HuH-7 (cell line): ENCODE measurements around the gene CALCOCO2.
"Not testable (repeated sequence)": the region's sequence is repeated elsewhere in the genome, so short reads cannot be mapped to it uniquely, and the experiment has no call there.

Experiments
- DNase-seq: peaks from one replicate; pipeline ENCODE4 v3.0.0; 2011; ENCODE audit warnings: low spot score

Gene CALCOCO2, protein sequence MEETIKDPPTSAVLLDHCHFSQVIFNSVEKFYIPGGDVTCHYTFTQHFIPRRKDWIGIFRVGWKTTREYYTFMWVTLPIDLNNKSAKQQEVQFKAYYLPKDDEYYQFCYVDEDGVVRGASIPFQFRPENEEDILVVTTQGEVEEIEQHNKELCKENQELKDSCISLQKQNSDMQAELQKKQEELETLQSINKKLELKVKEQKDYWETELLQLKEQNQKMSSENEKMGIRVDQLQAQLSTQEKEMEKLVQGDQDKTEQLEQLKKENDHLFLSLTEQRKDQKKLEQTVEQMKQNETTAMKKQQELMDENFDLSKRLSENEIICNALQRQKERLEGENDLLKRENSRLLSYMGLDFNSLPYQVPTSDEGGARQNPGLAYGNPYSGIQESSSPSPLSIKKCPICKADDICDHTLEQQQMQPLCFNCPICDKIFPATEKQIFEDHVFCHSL

GRCh38 chr17:48830840-48831548, at the start of gene CALCOCO2:
Gene CALCOCO2 (plus strand): TSS chr17:48831035. CDS start chr17:48841708, 10,673 bp downstream.
- peak; percentile 86 for DNase-seq

DNA sequence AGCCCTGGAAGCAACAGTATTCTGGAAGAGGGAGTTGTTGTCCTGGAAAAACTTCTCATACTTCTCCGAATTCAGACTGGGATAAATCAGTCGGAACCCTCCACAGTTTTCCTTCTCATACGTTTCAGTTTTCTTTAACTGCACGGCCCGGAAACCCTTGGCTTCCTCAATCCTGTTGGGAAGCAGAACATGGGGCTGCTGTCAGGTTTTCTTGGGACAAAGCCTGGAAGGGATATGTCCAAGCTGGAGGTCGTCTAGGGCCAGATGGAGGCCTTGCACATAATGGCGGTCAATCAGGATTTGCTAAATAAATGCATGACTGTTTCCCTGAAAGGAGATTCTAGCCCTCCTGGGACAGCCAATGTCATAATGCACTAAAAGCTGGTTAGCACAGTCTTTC, 43.0 kb upstream of the CALCOCO2 start:
- no peak for DNase-seq

GRCh38 chr17:48790607-48791127, 40.2 kb upstream of the CALCOCO2 start:
- no peak for DNase-seq

- DNase-seq, result peak; percentile 77
Measured at GRCh38 chr17:48791128-48792032, 39.5 kb upstream of the CALCOCO2 start.

DNA sequence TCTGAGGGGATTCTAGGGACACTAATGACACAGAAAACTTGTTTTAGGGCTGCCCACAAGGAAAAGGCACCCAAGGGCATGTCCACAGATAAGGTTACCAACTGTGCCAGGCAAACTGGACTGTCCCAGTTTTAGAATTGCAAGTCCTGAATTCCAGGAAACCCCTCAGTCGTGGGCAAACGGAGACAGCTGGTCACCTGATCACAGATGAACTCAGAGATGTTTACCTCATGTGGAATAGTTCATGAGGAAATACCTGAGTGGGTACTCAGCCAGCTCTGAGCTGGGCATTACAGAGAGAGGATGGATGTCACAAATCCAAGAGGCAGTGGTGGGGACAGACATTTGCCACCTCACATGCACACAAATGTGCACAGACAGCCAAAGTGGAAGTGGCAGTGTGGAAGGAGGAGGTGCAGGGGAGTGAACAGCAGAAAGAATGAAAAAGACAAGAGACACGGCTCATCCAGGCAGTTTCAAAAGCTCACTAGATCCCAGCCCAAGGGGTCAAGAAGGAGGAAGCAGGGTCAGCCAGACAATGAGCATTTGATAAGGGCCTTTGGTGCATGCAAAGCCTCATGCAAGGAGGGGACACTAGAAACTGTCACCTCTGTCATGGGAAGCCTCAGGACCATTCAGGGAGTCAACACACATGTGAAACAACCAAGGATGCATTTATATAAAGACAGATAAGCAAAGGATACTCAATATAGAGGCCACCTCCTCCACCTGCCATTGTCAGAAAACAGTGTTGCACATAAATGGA, 38.6 kb upstream of the CALCOCO2 start:
- DNase-seq, result no peak

DNA sequence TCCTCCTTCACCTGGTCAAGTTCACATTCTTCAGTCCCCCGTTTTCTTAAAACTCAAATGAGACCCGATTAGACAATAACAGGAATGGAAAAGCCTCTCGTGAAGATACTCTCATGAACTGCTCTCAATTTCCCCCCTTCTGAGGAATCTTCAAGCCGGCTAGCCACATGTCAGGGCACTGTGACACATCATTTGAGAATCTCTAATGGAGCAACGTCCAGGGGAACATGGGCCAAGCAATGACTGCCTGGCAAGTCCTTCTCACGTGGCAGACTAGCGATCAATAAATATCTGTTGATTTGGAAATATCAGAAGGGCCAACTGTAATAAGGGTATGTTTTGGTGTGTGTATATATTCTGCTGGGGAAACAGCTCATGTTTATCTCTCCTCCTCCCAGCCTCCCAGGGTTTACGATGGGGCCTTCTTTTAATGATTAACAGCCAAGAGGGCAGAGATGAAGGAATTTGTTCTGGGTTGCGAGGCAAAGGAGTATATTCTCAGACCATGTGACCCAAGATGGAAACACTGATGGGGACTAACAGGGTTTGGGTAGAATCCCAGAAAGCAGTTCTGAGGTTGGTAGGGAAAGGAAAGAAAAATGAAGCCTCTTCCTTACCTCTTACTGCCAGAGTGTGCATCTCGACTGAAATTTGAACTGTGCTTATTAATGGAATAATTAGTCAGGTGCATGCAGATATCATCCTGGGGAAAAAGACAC, 35.2 kb upstream of the CALCOCO2 start:
- DNase-seq, result peak; percentile 79

GRCh38 chr17:48796163-48796522, 34.7 kb upstream of the CALCOCO2 start:
- DNase-seq, result not testable (repeated sequence)

DNA sequence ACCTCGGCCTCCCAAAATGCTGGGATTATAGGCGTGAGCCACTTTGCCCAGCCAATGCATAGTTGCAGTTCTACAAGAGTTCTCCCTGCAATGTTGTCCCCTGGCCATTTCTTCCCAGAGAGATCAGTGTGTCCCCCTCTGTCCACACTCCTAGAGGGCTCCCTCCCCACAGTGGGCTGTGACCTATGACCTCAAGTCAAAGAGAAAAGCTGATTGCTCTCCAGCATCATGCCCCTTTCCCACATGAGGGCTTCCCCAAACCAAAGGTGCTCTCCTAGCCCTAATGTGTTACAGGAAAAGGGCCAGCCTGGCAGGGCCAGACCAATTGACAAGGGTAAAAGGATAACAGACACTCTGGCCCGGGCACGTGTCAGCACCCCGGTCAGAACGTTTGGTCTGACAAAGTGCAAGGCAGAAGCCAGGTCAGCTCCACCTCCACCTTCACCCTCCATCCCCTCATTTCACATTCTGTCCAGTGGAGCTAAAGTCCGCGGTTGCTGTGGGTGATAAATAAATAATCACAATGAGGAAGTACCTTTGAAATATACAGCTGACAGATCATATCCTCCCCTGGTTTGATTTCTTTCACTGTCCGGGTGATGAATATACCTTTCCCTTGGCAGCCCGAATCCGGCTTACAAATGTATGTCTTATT, 31.6 kb upstream of the CALCOCO2 start:
- DNase-seq, result no peak

DNA sequence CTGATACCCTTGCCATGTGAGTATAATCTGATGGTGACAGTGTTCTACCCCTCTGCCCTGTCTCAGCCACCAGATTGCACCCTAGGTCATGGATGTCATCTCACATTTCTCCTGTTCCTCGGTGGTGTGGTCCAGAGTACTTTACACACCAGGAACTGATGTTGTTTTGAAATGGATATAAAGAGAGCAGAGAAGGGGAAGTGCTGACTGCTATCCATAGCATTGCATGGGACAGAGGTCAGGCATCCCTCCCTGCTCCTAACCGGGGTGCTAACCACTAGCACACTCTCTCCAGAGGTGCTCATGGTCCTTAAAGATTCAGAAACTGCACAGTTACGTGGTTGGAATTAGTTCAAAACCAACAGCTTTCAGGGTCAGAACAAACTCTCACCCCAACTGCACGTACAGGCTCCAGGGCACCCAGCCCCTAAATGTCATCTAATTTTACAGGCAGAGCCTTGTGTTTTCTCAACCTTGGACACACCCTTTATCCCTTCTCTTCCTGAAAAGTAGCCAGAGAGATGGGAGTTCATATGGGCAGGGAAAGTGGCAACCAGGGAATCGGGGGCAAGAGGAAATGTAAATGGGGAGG, 30.1 kb upstream of the CALCOCO2 start:
- no peak for DNase-seq

DNA sequence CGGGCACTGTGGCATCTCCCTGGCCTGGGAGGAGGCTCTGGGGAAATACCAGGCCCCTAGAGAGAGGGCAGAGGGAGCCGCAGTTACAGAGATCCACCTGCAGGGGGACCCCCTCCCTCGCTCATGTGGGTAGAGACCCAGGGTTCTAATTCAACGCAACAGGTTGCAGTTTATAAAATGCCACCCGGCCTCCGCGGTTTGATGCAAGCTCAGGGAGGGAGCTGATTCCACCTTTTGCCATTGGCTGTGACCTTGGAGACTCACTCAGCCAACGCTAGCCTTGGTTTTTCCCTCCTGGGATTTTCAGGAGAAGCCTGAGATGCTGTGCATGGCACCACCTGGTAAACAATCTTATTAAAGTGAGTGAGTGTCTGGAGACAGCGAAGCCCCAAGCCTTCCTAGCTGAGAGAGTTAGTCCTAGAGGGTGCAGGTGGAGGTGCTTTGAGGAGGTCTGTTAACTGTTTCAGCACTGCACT, 25.9 kb upstream of the CALCOCO2 start:
- DNase-seq, result peak; percentile 84

GRCh38 chr17:48809182-48809581, 21.7 kb upstream of the CALCOCO2 start:
- DNase-seq, result no peak

GRCh38 chr17:48812001-48812400, 18.8 kb upstream of the CALCOCO2 start:
- no peak for DNase-seq

DNA sequence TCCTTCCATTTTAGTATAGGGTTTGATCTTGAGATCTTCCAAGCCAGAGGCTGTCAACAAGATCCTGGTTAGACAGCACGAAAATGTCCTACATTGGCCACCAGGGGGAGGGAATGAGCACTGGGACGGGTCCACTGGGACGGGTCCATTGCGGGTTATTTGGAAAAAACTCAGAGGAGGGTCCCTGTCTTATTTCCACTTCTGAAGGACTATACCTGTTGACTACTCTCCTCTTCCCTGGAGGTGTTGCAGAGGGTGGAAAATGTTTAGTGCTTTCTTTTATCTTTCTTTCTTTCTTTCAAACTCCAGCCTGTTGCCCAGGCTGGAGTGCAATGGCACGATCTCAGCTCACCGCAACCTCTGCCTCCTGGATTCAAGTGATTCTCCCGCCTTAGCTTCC, 16.3 kb upstream of the CALCOCO2 start:
- DNase-seq, result peak; percentile 92

DNA sequence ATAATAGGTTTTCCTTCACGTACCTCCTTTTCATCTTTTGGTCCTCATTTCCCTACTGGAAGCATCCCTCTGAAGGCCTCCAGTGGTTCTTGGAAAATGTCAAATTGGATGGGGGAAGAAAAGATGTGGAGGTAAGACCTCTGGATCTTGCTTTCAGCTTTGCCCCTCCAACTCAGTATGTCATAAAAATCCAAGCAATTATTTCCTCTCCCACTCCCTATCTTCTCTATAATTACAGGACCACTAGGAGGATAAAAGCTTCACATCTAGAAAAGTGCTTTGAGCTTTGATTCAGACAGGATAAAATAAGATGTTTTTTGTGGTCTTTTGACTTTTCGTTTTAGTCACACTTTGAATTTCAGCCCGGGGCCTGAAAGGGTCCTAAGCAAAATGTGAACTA, 15.5 kb upstream of the CALCOCO2 start:
- no peak for DNase-seq

DNA sequence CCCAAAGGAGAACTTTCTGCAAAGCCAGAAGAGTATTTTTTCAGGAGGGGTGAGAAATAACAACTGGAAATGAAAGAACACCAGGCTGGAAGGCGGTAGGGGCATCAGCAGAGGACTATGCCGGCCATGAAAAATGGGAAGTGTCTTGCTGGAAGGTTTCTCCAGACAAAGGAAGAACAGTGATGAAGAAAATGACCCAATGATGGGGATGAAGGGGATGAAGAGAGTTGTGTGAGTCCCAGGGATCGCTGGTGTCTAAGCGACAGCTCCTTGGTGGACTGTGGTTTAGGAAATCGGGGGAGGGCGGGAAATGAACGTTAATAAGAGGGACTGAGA, 14.4 kb upstream of the CALCOCO2 start:
- DNase-seq, result no peak

GRCh38 chr17:48816774-48817590, 13.9 kb upstream of the CALCOCO2 start, which contains the start of gene TTLL6:
Gene TTLL6 (minus strand): TSS chr17:48817229. CDS start chr17:48817072, 157 bp downstream.
- peak; percentile 96 for DNase-seq

DNA sequence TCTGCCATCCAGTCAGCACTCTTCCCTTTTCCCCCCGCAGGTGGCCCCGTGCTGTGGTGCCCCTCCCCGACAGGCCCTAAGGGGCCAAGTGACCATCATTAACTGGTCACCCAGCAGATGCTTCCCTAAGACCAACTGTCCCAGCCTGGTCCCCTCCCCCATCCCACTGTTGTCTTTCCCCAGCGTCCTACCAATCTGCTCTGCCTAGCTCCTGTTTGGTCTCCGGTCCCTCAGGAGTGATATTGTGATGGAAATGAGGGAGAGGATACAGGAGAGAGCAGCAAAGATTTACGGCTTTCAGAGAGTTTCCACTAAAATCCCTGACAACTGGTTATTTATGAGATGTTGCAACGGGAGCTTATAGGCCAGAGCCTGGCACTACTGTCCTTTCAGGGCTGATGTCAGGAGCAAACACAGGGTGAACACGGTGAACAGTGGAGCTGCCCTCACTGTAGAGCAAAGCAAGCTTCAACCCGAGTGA, 12.4 kb upstream of the CALCOCO2 start:
- DNase-seq, result no peak

- no peak for DNase-seq
Measured at GRCh38 chr17:48819466-48819865, 11.4 kb upstream of the CALCOCO2 start.
